CD4-positive, alpha-beta T cell treated with Interleukin-15 for 4 hours (primary cell): ENCODE measurements around the gene SLIT3.

Source experiments
- DNase-seq: peaks from one replicate; pipeline ENCODE4 v3.0.0-alpha.2; 2020; ENCODE audit warnings: low spot score

The SLIT3 gene

GRCh38 chr5:168670881-168671575 lies 629.9 kb downstream of the SLIT3 start:
- DNase-seq = no peak

DNA sequence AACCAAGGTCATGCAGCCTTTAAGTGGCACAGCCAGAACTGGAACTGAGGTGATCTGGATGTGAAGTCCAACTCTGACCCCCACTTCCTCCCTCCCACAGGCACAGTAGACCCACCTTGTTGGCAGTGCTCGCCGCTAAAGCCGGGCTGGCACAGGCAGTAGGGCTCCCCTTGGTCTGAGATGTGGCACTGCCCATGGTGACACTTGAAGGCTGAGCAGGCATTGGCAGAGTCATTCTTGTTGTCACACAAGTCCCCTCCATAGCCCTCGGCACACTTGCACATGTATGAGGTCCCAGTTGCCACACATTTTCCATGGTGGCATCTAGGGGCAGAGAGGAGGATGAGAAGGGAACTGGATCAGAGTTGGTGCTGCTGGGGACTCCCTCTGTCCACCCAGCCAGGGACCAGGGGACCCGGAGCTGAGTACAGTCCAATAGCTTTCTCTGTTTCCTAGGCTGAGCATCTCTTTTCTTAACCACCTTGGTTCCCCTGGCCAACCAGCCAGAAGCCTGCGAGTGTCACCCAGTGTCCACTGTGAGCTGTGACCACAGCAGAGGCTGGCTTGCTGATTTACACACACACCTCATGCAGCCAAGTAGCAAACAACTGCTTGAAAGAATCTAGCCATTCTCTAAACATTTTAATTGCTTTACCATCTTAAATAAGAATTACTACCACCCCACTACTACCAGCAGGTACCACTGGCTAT lies 631.1 kb downstream of the SLIT3 start:
- DNase-seq = no peak

DNA sequence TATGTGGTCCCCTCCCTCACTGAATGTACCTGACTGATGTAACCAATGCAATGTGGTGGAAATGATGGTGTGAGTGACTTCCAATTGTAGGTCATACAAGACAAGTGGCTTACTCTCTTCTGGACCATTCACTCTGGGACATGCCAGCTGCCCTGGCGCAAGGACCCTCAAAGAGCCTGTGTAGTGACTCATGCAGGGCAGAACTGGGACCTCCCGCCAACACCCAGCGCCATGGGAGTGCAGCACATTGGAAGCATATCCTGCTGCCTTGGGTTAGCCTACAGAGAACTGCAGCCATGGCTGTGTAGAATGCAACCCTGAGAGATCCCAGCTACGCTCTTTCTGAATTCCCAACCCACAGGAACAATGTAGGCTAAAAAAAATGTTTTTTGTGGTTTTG lies 631.8 kb downstream of the SLIT3 start:
- no peak for DNase-seq

- no peak for DNase-seq
Observed at GRCh38 chr5:168668078-168668477, 632.9 kb downstream of the SLIT3 start.

DNA sequence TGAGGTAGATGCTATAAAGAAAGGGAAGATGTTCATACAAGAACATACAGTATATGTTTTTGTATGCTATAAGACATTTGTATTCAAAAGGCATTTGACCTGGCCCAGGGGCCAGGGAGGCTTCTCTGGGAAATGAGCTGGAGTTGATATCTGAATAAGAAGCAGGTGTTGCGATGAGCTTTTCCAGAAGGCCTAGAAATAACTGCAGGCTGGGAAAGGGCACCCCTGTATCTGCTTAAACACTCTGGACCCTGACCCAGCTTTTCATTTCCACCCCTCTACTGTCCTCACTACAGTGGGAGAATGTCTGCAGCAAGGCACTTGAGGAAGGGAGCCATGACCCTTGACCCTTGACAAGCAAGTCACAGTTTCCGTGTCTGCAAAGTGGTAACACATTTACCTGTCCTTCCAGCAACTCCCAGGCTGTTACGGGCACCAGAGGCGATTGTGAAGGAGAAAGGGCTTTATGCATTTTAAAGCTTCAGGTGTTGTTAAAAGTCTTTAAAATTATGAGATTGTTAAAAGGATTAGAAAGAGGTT lies 633.6 kb downstream of the SLIT3 start:
- DNase-seq = no peak

GRCh38 chr5:168666356-168666755 lies 634.6 kb downstream of the SLIT3 start:
- no peak for DNase-seq

DNA sequence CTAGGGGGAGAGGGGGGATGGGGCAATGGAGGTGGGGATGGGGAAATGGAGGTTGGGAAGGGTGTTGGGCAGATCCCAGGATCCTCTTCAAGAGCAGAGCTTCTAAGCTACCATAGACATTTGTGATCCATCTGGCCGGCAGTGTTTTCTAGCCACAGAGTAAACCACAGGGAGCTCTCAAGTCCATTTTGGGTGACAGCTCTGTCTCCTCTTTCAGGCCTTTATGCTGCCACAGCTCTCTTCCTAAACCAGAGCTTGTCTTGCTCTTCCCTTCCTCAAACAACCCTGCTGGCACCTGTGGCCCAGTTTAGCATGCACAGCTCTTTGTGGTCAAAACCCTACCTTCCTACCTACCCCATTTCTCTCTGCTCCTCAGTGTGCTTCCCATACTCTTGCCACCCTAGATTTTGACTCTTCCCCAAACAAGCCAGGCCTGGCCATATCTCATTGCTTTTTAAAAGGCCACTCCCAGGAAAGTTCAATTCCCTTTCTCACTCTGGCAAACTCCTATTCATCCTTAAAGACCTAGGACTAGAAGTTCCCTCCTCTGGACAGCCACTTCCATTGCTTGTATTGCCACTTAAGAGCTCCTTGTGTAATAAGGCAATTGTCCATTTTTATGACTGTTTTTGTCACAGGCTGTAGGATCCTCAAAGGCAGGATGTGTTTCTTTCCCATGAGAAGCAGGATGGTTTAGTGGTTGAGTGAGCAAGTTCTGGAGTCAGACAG lies 637.5 kb downstream of the SLIT3 start:
- no peak for DNase-seq

DNA sequence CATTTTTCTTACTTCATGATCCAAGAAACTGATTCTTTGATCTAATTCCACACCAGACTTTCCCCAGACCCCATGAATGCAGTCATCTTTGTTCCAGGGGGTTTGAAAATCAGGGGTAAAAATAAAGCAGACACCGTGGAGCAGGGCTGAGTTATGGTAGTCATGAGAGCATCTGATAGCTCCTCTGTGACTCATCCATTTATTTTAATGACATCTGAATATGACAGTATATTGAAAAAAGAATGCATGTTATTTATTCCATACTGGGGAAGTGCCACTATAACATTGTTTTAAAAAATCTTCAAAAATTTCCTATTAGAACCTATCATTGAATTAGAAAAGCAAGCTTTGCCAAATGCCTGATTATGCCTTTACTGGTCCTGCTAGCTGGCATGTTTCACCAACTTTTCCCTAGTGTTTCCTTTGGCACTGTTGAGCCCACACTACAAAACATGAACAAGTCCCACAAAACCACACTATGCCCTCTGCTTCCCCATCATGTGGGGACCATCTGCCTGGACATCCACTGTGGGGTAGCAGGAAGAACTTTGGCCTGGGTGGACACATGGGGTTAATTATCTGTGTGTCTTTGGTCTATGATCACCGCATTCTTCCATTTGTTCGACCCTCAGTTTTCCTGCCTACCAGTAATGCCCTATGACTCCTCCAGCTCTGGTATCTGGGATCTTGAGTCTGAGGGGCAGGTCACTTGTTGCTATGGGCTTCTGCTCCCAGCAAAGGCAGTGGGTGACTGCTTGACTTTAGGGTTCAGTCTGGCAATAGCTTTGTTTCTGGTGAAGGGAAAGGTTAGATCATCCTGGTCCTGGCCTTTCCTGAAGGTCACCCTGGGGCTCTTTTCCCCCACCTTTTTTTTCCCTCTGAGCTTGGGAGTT lies 639.1 kb downstream of the SLIT3 start:
- no peak for DNase-seq

GRCh38 chr5:168660691-168661090 lies 640.2 kb downstream of the SLIT3 start:
- DNase-seq = no peak

- no peak for DNase-seq
Observed at GRCh38 chr5:168659286-168659847, 641.6 kb downstream of the SLIT3 start.

DNA sequence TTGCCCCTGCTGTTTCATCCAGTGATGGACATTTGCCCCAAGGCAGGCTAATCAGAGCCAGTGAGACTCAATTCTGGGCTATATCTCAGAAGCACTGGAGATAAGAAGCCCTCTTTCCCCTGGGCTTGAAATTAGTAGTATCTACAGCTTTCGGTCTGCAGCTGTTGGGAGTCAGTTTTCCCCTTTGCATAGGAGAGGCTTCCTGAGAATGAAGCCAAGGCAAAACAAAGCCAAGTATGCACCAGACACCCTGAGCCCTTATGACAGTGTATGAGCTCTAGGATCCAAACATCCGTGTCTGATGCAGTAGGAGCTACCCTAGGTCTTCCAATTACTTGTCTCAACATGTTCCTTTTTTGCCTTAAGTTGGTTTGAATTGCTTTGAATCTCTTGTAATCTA lies 642.5 kb downstream of the SLIT3 start:
- no peak for DNase-seq

DNA sequence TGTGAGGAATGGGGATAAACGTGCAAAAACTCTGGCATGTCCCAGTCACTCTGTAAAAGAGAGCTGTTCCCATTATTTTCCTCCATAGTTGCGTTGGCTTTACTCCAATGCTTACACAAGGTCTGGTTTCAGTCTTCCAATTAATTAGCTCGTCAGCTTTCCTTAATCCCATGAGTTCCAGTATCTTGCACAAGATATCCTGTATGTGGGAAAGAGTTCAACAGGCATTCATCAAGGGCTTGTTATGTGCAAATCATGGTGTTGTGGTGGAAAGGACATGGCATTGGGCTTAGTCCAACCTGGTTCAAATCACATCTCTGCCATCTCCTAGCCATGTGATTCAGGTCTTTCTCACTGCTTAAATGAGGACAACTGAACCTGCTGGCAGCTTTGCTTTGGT lies 644.3 kb downstream of the SLIT3 start:
- DNase-seq = no peak

GRCh38 chr5:168655316-168655715 lies 645.6 kb downstream of the SLIT3 start:
- DNase-seq = no peak

GRCh38 chr5:168654211-168654721 lies 646.7 kb downstream of the SLIT3 start:
- DNase-seq = no peak

- no peak for DNase-seq
Observed at GRCh38 chr5:168653626-168654025, 647.3 kb downstream of the SLIT3 start.

GRCh38 chr5:168651648-168652047 lies 649.3 kb downstream of the SLIT3 start:
- no peak for DNase-seq

GRCh38 chr5:168649306-168649705 lies 651.6 kb downstream of the SLIT3 start:
- DNase-seq = no peak

GRCh38 chr5:168648576-168648975 lies 652.4 kb downstream of the SLIT3 start:
- no peak for DNase-seq

DNA sequence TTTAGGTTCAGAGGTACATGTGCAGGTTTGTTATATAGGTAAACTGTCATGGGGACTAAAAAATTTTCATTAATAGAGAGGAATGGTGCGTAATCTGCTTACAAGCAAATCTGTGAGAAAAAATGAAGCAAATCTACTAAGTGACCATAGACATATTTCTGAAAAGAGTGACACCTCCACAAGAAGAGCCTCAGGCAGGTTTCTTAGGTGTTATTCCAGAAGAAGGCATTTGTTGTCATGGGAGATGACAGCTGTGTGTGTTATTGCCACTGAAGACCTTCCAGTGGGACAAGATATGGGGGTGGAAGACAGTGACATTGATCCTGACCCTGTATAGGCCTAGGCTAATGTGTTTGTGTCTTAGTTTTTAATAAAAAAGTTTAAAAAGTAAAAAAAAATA lies 652.9 kb downstream of the SLIT3 start:
- no peak for DNase-seq

GRCh38 chr5:168647083-168647482 lies 653.9 kb downstream of the SLIT3 start:
- DNase-seq = no peak

- DNase-seq = no peak
Observed at GRCh38 chr5:168646335-168646734, 654.6 kb downstream of the SLIT3 start.
